ENCODE results near the gene KCNJ9.
"Not testable (repeated sequence)": the region's sequence is repeated elsewhere in the genome, so short reads cannot be mapped to it uniquely, and the experiment has no call there.

KCNJ9 gene

DNA sequence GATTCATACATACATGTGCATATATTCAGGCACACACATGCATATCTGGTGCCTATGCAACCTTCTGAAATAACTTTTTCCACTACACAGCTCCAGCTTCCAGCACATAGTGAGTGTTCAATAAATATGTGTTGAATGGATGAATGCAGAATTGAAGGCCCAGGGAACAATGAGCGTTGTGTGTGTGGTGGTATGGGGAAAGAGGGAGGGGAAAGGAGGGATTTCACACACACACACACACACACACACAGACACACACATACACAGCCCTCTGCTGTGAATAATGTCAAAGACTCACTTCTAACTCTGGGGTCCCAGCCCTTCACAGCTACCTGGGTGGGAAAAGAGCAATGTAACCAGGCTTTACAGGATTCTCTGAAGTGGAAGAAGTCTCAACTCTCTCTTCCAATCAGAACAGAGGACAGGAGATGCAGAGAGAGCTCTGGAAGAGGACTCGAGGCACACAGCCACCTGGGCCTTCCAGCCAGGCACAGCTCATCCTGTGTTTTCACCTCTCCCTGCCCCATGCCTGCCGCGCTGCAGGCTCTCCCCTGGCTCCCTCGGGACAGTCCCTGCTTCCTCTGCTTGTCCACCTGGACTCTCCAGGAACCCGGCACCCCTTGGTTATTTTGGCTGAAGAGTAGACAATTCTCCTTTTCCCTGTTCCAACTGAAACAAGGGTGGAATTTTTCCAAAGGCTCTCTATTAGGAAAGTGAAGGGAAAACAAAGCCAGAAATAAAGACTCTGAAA lies 22.5 kb downstream of the KCNJ9 start:
- DNase-seq (ENCODE audit: low read depth, low spot score), result no peak

- no peak for DNase-seq (ENCODE audit: low read depth, low spot score)
Measured at GRCh38 chr1:160104486-160104885, 23.1 kb downstream of the KCNJ9 start.

- no peak for DNase-seq (ENCODE audit: low read depth, low spot score)
Measured at GRCh38 chr1:160105155-160105554, 23.8 kb downstream of the KCNJ9 start.

DNA sequence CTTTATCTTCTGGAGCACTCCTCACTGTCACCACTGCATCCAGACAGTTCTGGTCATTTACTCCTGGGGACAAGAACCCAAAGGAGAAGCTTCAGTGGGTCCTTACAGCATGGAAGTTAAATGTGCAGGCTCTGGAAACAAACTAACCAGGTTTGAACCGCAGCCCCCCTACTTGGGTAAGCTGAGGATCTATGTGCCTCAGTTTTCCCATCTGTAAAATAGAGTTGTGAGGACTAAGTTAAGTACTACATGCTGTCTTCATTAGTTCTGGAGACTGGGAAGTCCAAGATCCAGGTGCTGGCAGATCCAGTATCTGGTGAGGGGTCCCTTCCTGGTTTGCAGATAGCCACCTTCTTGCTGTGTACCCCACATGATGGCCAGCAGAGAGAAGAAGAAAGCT lies 26.2 kb downstream of the KCNJ9 start:
- no peak for DNase-seq (ENCODE audit: low read depth, low spot score)

DNA sequence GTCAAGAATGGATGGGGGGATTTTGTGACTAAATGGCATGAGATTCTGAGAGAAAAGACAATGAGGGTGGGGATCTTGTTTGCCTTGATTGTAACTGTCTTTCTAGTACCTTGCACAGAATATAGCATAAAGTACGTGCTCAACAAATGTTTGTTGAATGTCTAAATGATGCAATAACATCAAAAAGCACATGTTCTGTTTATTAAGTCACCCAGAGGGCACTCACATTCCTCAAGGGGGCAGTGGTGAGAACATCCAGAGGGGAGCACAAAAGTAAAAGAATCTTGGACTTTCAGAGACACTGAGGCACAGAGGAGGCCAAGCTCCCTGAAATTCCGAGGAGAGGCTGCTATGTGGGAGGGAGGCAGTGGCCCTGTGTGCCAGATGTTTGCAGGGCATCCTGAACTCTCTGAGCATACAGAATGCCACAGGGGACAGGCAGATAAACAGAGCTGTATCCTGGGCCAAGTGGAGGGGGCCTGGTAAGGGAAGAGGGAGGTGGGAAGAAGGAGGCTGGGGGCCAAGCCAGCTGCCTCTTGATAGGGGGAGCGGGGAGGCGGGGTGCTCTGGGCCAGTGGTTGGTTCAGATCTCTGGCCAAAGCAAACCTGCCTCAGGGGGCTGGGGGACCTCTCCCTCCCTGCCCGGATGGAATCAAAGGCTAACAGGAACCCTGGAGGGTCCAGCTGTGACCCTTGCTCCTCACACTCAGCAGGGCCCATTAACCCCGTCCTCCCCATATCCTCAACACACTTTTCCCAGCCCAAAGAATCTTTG lies 27.7 kb downstream of the KCNJ9 start:
- no peak for DNase-seq (ENCODE audit: low read depth, low spot score)

DNA sequence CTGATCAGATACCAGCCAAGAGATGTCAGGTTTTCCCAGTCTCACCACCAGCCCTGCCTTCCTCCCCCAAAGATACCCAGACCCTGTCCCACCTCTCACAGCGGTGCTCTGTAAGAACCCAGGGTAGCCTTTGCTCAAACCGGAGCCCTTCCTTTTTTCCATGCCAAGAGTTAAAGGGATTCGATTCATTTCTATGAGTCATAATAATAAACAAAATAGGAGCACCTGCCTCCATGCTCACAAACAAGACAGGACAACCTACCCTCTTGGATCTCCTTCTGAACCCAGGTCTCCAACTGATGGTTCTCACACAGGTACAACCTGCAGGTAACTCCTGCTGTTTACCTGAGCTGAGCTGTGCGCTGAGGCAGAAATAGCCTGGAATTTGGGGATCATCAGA lies 28.3 kb downstream of the KCNJ9 start:
- DNase-seq (ENCODE audit: low read depth, low spot score), result no peak

GRCh38 chr1:160111462-160111861 lies 30.1 kb downstream of the KCNJ9 start:
- DNase-seq (ENCODE audit: low read depth, low spot score), result not testable (repeated sequence)

- no peak for DNase-seq (ENCODE audit: low read depth, low spot score)
Measured at GRCh38 chr1:160112357-160112756, 31.0 kb downstream of the KCNJ9 start.

DNA sequence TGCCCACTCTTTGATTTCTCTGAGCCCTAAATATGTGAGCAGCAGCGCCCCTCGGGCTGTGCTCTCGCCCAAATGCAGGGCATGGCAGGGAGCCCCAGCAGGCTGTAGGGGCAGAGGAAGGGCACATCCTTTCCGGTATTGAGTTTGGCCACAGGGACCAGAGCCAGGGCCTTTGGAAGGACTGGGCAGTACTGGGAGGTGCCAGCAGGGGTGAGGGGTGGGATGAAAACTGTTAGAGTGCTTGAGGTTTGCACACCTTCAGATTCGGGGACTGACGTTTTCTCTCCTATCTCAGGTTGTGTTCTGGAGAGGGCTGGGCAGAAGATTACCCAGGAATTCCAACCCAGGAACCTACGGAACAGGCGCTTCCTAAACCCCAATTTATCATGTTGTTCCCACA lies 32.1 kb downstream of the KCNJ9 start:
- DNase-seq (ENCODE audit: low read depth, low spot score), result no peak

DNA sequence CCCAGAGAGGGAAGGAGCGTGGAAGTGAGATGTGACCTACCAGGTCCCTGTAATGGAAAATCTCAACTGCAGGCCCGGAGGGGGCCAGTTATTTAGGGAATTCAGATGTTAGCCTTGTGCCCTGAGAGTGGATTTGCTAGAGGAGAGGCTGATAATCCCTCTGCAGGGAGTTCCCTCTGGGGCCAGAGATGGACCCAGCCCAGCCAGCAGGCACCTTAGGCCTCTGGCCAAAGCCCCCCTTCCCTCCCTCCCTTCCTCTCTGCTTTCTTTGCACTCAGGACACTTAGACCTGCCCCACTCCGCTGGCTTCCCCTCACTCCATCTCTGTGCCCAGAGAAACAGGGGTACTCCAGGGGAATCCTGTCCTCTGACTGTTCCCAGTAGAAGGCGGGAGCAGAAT lies 32.7 kb downstream of the KCNJ9 start:
- DNase-seq (ENCODE audit: low read depth, low spot score), result no peak

- DNase-seq (ENCODE audit: low read depth, low spot score), result no peak
Measured at GRCh38 chr1:160115545-160116282, 34.4 kb downstream of the KCNJ9 start, which contains the start of gene ATP1A2. TSS of gene ATP1A2 (plus strand) at chr1:160115759. CDS start at chr1:160115862, 103 bp downstream.

DNA sequence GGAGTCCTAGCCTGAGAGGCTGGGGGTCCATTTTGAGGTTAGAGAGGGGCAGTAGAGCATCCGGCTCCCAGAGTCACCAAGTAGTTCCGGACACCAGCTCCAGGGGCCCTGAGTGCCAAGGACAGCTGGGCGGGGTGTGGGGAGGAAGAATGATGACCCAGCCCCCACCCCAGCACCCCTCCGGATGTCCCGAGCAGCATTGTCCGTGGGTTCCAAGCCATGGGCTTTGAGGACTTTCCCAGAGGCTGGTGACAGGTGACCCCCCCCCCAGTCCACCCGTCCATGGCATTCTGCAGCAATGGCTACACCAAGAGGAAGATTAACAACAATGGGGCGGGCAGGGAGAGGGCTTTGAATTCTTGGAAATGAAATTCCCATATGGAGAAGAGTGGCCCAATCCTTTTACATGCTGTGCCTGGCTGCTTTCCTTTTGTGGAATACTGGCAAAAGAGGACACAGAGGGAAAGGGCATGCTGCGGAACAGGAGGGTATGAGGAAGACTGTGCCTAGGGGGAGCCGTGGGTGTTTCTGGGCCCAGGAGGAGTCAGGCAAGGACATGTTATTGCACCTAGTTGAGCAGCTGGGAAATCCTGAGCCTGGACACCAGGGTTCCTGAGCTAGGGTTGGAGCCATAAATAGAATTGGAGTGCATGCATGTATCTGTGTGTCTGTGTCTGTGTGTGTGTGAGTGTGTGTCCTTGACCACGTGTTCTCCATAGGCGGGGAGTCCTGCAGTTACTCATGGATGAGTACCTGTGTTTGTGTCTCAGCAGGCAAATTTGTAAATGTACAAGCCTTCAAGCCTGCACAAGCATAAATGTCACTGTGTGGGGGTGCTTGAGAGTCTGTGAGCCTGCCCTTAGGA lies 35.2 kb downstream of the KCNJ9 start:
- no peak for DNase-seq (ENCODE audit: low read depth, low spot score)

DNA sequence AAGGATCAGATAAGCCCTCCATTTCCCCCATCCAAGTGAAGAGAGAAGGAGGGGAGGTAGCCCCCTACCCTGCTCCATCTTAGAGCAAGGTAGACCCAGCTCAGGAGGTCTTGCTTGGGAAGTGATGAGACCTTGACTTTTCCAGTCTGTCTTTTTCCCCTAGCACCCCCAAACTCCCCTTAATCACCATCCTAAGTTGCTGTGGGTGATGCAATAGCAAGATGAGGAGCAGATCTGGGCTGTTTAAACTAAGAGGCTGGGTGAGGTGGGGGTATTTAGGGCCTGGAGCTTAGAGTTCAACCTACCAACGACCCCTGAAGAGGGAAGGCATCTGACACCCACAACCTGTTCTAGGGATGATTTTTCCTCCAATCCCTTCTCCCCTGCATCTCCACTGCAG lies 36.0 kb downstream of the KCNJ9 start:
- DNase-seq (ENCODE audit: low read depth, low spot score), result no peak

DNA sequence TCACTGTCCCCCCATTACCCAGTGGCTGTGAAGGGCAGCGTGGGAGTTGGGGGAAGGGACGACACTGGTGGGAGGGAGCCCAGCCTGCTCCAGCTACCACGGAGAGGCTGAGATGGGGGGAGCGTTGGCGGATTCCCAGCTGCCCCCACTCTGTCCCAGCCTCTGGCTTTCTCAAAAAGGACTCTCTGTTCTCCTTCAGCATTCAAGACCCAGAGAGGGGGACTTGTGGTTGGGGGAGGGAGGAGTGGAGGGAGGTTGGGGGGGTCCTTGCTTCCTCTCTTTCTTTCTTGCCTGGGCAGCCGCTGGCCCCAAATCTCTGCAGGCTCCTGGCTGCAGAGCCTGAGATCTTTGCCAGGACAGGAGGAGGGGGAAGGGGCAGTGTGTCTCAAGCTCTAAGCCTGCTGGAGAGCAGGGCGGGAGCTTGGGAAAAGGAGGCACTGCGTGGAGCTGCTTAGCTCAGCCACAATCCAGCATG lies 36.4 kb downstream of the KCNJ9 start:
- no peak for DNase-seq (ENCODE audit: low read depth, low spot score)

- no peak for DNase-seq (ENCODE audit: low read depth, low spot score)
Measured at GRCh38 chr1:160118928-160119327, 37.6 kb downstream of the KCNJ9 start.

- no peak for DNase-seq (ENCODE audit: low read depth, low spot score)
Measured at GRCh38 chr1:160120797-160121196, 39.5 kb downstream of the KCNJ9 start.

DNA sequence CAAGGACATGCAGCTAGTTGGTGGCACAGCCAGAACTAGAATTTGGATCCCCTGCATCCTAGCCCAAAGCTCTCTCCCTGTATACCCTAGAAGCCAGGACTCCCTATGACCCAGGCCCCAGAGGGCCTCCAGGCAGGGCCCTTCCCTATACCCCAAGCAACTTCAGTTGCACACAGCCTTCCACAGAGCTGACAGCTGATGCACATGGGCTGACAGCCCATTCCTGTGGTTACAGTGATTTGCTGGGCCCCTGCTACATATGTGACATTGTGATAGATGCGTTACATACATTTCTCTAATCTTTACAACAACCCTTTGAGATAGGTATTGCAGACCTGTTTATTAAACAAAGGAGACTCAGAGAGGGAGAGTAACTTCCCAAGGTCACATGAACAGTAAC lies 40.0 kb downstream of the KCNJ9 start:
- DNase-seq (ENCODE audit: low read depth, low spot score), result no peak

GRCh38 chr1:160122978-160123495 lies 41.7 kb downstream of the KCNJ9 start:
- DNase-seq (ENCODE audit: low read depth, low spot score), result no peak

DNA sequence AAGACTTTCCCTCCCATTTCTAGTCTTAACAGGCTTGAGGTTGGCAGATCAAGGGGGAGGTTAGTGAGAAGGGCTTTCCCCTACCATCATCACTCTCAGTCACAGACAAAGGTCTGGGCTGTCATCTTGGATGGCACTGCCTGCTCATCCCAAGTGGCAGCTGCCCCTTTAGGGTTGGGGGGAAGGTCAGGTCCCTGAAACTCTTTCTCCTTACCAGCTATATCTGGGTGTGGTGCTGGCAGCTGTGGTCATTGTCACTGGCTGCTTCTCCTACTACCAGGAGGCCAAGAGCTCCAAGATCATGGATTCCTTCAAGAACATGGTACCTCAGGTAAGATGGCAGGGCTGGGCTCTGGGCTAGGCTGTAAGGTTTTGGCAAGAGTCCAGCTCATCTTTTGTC lies 42.4 kb downstream of the KCNJ9 start:
- DNase-seq (ENCODE audit: low read depth, low spot score), result no peak

DNA sequence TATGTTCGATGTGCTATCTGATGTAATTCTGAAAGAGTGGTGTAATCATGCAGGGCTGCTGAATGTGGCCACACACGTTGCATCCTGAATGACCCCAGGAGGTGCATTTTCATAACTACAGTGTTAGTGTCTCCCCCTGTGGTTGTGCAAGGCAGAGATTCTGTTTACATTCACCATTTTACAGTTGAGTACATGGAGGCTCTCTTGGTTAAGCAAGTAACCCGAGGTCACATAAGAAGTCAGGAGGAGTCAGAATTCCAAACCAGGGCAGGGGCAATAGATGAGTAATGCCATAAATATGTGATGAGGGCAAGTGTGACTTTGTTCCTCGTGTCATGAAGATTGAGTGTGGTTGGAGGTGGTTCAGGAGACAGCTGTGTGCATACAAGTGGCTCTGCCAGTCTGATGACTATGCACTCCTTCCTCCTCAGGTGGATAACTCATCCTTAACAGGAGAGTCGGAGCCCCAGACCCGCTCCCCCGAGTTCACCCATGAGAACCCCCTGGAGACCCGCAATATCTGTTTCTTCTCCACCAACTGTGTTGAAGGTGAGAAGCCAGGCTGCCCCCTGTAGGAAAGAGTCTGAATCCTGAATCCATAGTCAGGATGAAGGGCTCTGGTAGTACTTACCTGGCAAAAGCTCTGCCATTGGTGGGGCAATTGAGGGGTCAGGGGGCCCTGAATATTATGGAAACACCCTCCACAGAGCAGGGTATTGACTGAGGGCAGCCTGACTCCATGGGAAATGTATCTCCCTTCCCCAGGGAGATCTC lies 43.6 kb downstream of the KCNJ9 start:
- no peak for DNase-seq (ENCODE audit: low read depth, low spot score)

Measured in activated CD4-positive, CD25-positive, alpha-beta regulatory T cell treated with anti-CD3 and anti-CD28 coated beads, Interleukin-2, amount 50 U/mL, for 16 hours (primary cell).